Stimulated activated CD8-positive, alpha-beta memory T cell treated with anti-CD3 and anti-CD28 coated beads, Interleukin-15, amount 100 ng/mL, for 4 hours (primary cell): ENCODE measurements around the gene KDM4C.

ENCODE experiments used
- DNase-seq, 2 donors: peaks; one replicate each; pipeline ENCODE4 v3.0.0-alpha.2; 2020; ENCODE audit warnings: low read depth in 2 of 2

Gene KDM4C

GRCh38 chr9:6904371-6904770, 146.6 kb downstream of the KDM4C start:
- DNase-seq = no peak

GRCh38 chr9:6905850-6906375, 148.1 kb downstream of the KDM4C start:
- DNase-seq = no peak

GRCh38 chr9:6907772-6908381, 150.1 kb downstream of the KDM4C start:
- DNase-seq = no peak

- DNase-seq = no peak
Measured at GRCh38 chr9:6909181-6909580, 151.4 kb downstream of the KDM4C start.

- no peak for DNase-seq
Measured at GRCh38 chr9:6910032-6910431, 152.3 kb downstream of the KDM4C start.

- DNase-seq = no peak
Measured at GRCh38 chr9:6910497-6910896, 152.7 kb downstream of the KDM4C start.

- no peak for DNase-seq
Measured at GRCh38 chr9:6911901-6912638, 154.3 kb downstream of the KDM4C start.

GRCh38 chr9:6915635-6916034, 157.9 kb downstream of the KDM4C start:
- DNase-seq = no peak

GRCh38 chr9:6917162-6917561, 159.4 kb downstream of the KDM4C start:
- no peak for DNase-seq

GRCh38 chr9:6920041-6920440, 162.3 kb downstream of the KDM4C start:
- no peak for DNase-seq

GRCh38 chr9:6921315-6921714, 163.5 kb downstream of the KDM4C start:
- no peak for DNase-seq

- no peak for DNase-seq
Measured at GRCh38 chr9:6922124-6922676, 164.4 kb downstream of the KDM4C start.

- no peak for DNase-seq
Measured at GRCh38 chr9:6922680-6923079, 164.9 kb downstream of the KDM4C start.

GRCh38 chr9:6923086-6923485, 165.3 kb downstream of the KDM4C start:
- DNase-seq = no peak

GRCh38 chr9:6924149-6924548, 166.4 kb downstream of the KDM4C start:
- no peak for DNase-seq

- no peak for DNase-seq
Measured at GRCh38 chr9:6924988-6925563, 167.3 kb downstream of the KDM4C start.

- no peak for DNase-seq
Measured at GRCh38 chr9:6925836-6926235, 168.1 kb downstream of the KDM4C start.

- DNase-seq = no peak
Measured at GRCh38 chr9:6926436-6926835, 168.7 kb downstream of the KDM4C start.

GRCh38 chr9:6927838-6928237, 170.1 kb downstream of the KDM4C start:
- DNase-seq = no peak

- DNase-seq = no peak
Measured at GRCh38 chr9:6928863-6929262, 171.1 kb downstream of the KDM4C start.

GRCh38 chr9:6929441-6930215, 171.9 kb downstream of the KDM4C start:
- no peak for DNase-seq

- DNase-seq = no peak
Measured at GRCh38 chr9:6930827-6931226, 173.1 kb downstream of the KDM4C start.
